Memory B cell (primary cell): ENCODE results near the gene RDH11.
A peak's percentile ranks its signal among the peaks of the same experiment; 100 is the strongest.

ENCODE experiments used
- ATAC-seq: fragments of 150-1000 bp; cut with Tn5 transposase; 2 replicates; pipeline ENCODE4 v1.10.0; 2021; ENCODE audit warnings: low read depth, mild to moderate bottlenecking, moderate library complexity
- DNase-seq, 2 donors: peaks; one replicate each; pipeline ENCODE4 v3.0.0; 2022; ENCODE audit warnings: low spot score in 2 of 2
- H3K27ac Mint-ChIP-seq: one replicate; pipeline ENCODE4 v1.8.0; 2022; ENCODE audit warnings: mild to moderate bottlenecking, moderate library complexity, mixed read lengths
- H3K27me3 Mint-ChIP-seq: one replicate; pipeline ENCODE4 v1.8.0; 2022; ENCODE audit warnings: mixed read lengths
- H3K36me3 Mint-ChIP-seq: one replicate; pipeline ENCODE4 v1.8.0; 2022; ENCODE audit warnings: mild to moderate bottlenecking, mixed read lengths
- H3K4me1 Mint-ChIP-seq: one replicate; pipeline ENCODE4 v1.8.0; 2022; ENCODE audit warnings: mixed read lengths
- H3K4me3 Mint-ChIP-seq: one replicate; pipeline ENCODE4 v1.8.0; 2022; ENCODE audit warnings: mild to moderate bottlenecking, moderate library complexity, mixed read lengths
- H3K9me3 Mint-ChIP-seq: one replicate; pipeline ENCODE4 v1.8.0; 2022; ENCODE audit warnings: mixed read lengths

Gene RDH11

DNA sequence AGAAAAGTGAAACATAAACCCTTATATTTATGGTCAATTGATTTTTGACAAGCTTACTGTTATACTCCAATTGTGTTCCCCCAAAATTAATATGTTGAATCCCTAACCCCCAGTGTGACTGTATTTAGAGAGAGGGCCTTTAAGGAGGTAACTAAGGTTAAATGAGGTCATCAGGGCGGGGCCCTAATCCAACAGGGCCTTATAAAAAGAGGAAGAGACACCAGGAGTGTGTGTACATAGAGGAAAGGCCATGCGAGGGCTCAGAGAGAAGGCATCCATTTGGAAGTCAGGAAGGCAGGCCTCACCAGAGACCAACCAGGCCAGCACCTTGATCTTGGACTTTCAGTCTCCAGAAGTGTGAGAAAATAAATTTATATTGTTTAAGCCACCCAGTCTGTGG lies 14.6 kb downstream of the RDH11 start:
- no peak overlapping the region for H3K4me3 Mint-ChIP-seq
- ATAC-seq (no peak), DNase-seq (no peak)
- H3K4me1 Mint-ChIP-seq, result peaks cover 7% of the 10 kb centered on the region
- H3K27me3 Mint-ChIP-seq, result no peaks in the 10 kb centered on the region
- peaks cover 13% of the 10 kb centered on the region for H3K36me3 Mint-ChIP-seq
- peak overlapping the region; percentile 28 for H3K27ac Mint-ChIP-seq
- no peaks in the 10 kb centered on the region for H3K9me3 Mint-ChIP-seq

DNA sequence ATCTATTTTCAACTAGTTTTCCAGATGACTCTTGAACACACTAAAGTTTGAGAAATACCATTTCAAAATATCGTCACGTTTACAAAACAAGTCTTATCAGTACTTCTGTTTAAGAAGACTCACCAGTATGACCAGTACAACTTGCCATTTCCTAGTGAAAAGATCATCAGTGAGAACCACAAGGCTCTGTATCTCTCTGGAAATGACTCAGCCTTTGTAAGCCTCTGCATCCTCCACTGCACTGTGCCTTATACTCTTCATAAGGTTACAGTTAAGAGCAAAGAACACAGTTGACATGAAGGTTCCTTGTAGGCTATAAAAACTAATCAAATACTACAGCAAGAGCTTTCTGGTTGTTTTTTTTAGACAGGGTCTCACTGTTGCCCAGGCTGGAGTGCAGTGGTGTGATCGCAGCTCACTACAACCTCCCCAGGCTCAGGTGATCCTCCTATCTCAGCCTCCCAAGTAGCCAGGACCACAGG lies 15.4 kb downstream of the RDH11 start:
- Mint-ChIP-seq H3K36me3 (peaks cover 10% of the 10 kb centered on the region), H3K4me3 (no peak overlapping the region), H3K27me3 (no peaks in the 10 kb centered on the region), H3K4me1 (peaks cover 7% of the 10 kb centered on the region), H3K9me3 (no peaks in the 10 kb centered on the region), H3K27ac (no peak overlapping the region)
- DNase-seq (no peak), ATAC-seq (no peak)

DNA sequence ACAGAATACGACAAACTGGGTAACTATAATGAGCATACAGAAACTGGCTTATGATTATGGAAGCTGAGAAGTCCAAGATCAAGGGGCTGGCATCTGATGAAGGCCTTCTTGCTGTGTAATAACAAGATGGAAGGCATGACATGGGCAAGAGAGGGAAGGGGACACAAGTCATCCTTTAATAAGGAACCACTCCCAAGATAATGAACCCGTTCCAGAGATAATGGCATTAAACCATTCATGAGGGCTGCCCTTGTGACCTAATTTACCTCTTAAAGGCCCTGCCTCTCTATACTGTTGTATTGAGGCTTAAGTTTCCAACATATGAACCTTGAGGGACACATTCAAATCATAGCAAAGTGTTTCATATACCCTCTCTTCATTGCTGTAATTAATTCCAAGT lies 16.6 kb downstream of the RDH11 start:
- H3K27me3 Mint-ChIP-seq, result no peaks in the 10 kb centered on the region
- H3K4me3 Mint-ChIP-seq, result no peak overlapping the region
- ATAC-seq (no peak), DNase-seq (no peak)
- H3K4me1 Mint-ChIP-seq, result peaks cover 7% of the 10 kb centered on the region
- no peak overlapping the region for H3K27ac Mint-ChIP-seq
- H3K36me3 Mint-ChIP-seq, result peaks cover 6% of the 10 kb centered on the region
- no peaks in the 10 kb centered on the region for H3K9me3 Mint-ChIP-seq

DNA sequence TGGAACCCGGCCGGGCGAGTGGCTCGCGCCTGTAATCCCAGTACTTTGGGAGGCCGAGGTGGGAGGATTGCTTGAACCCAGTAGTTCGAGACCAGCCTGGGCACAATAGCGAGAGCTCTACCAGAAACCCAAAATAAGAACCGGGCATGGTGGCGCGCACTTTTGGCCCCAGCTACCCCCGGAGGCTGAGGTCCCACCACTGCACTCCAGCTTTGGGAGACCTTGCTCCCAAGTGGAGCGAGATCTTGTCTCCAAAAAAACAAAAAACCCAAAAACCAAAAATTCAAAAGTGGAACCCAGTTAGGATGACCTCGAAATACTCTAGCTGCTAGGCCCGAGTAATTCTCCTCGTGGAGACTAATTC lies 20.4 kb downstream of the RDH11 start:
- ATAC-seq, result no peak
- no peak for DNase-seq
- no peaks in the 10 kb centered on the region for H3K9me3 Mint-ChIP-seq
- H3K36me3 Mint-ChIP-seq, result peaks cover 6% of the 10 kb centered on the region
- peak overlapping the region; percentile 90 for H3K27ac Mint-ChIP-seq
- peaks cover 18% of the 10 kb centered on the region for H3K4me1 Mint-ChIP-seq
- peak overlapping the region; percentile 86 for H3K4me3 Mint-ChIP-seq
- no peaks in the 10 kb centered on the region for H3K27me3 Mint-ChIP-seq

DNA sequence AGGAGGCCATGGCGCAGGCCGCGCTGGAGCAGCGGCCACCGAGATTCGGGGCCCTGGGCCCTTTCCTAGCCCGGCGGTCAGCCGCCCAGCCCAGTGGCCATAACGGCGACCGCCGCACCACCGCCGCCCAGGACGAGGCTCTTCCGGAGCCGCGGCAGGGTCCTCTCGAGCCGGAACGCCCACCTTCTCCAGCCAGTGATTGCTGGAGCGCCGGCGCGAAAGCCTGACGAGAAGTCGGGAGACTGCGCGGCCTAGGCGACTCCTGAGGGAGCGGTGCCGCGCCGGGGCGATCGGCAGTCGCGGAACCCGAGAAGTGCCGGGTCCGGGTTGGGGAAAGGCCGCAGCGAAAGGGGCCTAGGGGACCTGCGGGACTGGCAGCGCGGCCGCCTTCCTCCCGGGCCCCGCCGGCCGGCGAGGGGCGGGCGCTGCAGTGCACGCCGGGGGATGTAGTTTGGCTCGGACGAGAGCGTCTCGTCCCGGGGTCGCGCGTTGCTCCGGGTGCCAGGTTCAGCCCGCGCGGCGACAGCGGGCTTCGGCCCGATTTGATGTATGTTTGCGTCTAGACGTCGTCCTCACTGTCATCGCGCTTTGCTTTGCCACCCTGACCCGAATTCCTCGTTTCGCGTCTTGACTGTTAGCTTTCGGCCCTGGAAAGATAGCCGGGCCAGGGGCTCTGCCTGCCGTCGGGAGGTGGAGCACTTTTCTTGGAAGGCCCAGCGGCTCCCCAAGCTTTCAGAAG lies 20.9 kb downstream of the RDH11 start, which contains the start of gene VTI1B:
Gene VTI1B, minus strand, starts transcription at position 153 of the 739 bp plus-strand sequence. Its CDS starts 143 bp downstream, at position 10.
- DNase-seq (peak; percentile 77 to 95), ATAC-seq (peak; percentile 90)
- no peaks in the 10 kb centered on the region for H3K9me3 Mint-ChIP-seq
- no peaks in the 10 kb centered on the region for H3K27me3 Mint-ChIP-seq
- H3K4me3 Mint-ChIP-seq, result peak within 1 kb of the TSS; percentile 86
- peak within 1 kb of the TSS; percentile 90 for H3K27ac Mint-ChIP-seq
- peaks cover 8% of the 10 kb centered on the region for H3K36me3 Mint-ChIP-seq
- peaks cover 21% of the 10 kb centered on the region for H3K4me1 Mint-ChIP-seq

DNA sequence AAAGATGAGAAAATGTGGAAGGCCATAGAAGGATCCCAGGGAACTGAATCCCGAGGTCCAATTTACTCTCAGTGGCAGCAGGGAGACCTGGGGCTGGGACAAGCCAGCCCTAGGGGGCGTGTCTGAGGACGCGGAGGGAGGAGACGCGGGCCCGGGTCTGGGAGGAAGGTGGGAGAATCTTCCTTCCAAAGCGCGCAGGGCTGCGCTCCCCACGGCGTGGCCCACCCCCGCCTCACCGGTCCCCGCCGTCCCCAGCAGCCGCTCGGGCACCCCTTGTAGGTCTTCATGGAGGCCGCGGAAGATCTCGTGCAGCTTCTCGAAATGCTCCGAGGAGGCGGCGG lies 21.5 kb downstream of the RDH11 start:
- Mint-ChIP-seq H3K4me1 (peaks cover 27% of the 10 kb centered on the region), H3K36me3 (peaks cover 8% of the 10 kb centered on the region), H3K4me3 (peak overlapping the region; percentile 86), H3K27me3 (no peaks in the 10 kb centered on the region), H3K27ac (peak overlapping the region; percentile 90), H3K9me3 (no peaks in the 10 kb centered on the region)
- ATAC-seq (peak; percentile 39), DNase-seq (peak in 1 of 2 donors; percentile 59)

DNA sequence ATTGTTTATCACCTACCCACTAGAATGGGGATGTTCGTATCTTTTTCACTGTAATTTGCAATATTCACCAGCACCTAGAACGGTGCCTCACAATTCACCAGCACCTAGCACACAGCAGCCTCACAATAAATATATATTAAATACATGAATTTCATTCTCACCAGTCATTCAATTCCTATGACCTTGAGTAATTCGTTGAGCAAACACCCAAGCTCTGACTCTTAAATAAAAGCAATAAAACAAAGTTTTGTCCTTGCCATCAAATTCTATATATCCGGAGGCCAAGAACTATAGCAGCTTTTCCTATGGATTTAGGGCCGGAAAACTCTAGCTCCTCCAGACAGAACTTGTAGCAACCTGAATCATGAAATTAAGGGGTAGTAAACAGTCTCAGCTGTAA lies 22.1 kb downstream of the RDH11 start:
- Mint-ChIP-seq H3K27ac (peak overlapping the region; percentile 90), H3K4me3 (peak overlapping the region; percentile 86), H3K9me3 (no peaks in the 10 kb centered on the region), H3K4me1 (peaks cover 30% of the 10 kb centered on the region), H3K36me3 (peaks cover 8% of the 10 kb centered on the region), H3K27me3 (no peaks in the 10 kb centered on the region)
- ATAC-seq (no peak), DNase-seq (no peak)

DNA sequence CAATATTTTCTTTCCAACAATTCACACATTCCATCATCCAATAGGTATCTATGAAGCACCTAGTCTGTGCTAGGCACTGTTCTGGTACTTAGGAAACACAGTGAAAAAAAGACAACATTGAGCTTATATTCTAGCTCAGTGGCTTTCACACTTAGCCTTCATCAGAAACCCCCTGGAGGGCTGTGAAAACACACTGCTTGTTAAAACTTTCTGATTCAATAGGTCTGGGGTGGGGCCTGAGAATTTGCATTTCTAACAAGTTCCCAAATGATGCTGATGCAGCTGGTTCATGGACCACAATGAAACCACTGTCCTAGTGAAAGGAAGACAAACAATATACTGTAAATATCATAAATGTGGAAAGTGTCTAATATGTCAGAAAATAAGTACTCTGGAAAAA lies 27.0 kb downstream of the RDH11 start:
- peaks cover 6% of the 10 kb centered on the region for H3K36me3 Mint-ChIP-seq
- no peak overlapping the region for H3K4me3 Mint-ChIP-seq
- peak; percentile 65 for ATAC-seq
- peak overlapping the region; percentile 67 for H3K27ac Mint-ChIP-seq
- DNase-seq, result peak in 1 of 2 donors; percentile 10
- peaks cover 46% of the 10 kb centered on the region for H3K4me1 Mint-ChIP-seq
- no peaks in the 10 kb centered on the region for H3K9me3 Mint-ChIP-seq
- no peaks in the 10 kb centered on the region for H3K27me3 Mint-ChIP-seq

DNA sequence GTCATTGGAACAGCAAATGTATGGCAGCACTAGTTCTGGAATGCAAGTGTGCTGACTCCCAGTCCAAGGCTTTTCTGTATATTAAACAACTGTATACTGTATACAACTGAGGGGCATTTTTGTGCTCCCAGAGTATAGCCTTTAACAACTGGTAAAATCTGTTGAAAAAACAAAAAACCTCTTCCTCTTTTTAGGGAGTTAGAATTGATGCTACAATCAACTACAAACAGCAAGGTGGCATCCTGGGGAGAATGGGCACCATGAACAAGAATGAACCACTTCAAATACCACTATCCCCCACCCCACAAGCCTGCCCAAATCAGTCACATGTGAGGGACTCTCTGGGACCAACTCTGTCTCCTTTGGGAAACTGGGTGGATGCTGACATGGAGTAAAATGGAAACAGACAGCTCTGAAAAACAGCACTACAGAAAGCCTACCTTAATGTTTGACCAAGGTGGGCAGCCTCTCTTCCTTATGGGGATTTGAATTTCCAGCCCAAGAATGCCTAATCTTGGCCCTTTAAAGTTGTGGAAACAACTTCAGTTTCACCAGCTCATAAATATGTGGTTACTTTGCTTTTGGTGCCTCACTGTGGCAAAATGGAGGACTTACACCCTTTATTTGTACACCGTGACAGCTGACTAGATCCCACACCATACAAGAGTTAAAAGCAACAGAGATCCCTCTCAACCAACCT lies 28.7 kb downstream of the RDH11 start:
- Mint-ChIP-seq H3K9me3 (no peaks in the 10 kb centered on the region), H3K27me3 (no peaks in the 10 kb centered on the region), H3K27ac (peak overlapping the region; percentile 24), H3K4me3 (no peak overlapping the region), H3K4me1 (peaks cover 39% of the 10 kb centered on the region), H3K36me3 (peaks cover 5% of the 10 kb centered on the region)
- ATAC-seq (peak; percentile 80), DNase-seq (peak in 1 of 2 donors; percentile 34)

DNA sequence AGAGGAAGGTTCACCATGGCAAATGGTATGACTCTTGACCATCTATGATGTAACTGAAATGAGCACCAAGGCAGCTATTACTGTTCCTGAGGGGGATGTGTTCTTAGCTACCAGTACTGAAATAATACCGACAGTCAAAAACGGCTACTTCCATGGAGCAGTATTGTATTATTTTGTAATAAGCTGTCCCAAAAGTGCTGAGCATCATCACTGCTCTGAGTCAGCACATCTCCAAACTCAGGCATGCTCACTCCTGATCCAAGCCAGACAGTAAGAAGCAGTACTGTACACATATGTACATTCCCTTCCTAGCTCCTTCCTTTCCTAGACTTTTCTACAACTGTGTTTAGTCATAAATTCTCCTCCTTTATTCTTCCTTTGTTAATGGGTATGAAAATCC lies 29.7 kb downstream of the RDH11 start:
- no peak overlapping the region for H3K4me3 Mint-ChIP-seq
- DNase-seq (no peak), ATAC-seq (no peak)
- H3K36me3 Mint-ChIP-seq, result peaks cover 5% of the 10 kb centered on the region
- peak overlapping the region; percentile 24 for H3K27ac Mint-ChIP-seq
- peaks cover 36% of the 10 kb centered on the region for H3K4me1 Mint-ChIP-seq
- H3K9me3 Mint-ChIP-seq, result no peaks in the 10 kb centered on the region
- no peaks in the 10 kb centered on the region for H3K27me3 Mint-ChIP-seq

DNA sequence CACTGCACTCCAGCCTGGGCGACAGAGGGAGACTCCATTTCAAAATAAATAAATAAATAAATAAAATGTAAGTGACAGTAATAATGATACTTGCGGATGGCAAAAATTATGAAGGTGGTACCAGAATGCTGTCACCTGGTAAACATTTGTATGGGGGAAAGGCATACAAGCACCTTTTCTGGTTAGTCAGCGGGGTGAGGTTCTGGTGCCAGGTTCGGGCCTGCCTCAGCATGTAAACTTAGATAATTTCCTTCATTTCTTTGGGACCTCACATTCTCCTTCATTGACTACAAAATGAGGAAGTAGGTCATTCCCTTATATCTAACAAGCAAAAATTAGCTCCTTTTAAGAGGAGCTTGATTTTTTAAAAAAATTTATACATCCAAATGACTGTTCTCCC lies 31.9 kb downstream of the RDH11 start:
- Mint-ChIP-seq H3K27ac (no peak overlapping the region), H3K36me3 (peaks cover 3% of the 10 kb centered on the region), H3K27me3 (no peaks in the 10 kb centered on the region), H3K4me3 (no peak overlapping the region), H3K9me3 (no peaks in the 10 kb centered on the region), H3K4me1 (peaks cover 24% of the 10 kb centered on the region)
- no peak for DNase-seq
- no peak for ATAC-seq

DNA sequence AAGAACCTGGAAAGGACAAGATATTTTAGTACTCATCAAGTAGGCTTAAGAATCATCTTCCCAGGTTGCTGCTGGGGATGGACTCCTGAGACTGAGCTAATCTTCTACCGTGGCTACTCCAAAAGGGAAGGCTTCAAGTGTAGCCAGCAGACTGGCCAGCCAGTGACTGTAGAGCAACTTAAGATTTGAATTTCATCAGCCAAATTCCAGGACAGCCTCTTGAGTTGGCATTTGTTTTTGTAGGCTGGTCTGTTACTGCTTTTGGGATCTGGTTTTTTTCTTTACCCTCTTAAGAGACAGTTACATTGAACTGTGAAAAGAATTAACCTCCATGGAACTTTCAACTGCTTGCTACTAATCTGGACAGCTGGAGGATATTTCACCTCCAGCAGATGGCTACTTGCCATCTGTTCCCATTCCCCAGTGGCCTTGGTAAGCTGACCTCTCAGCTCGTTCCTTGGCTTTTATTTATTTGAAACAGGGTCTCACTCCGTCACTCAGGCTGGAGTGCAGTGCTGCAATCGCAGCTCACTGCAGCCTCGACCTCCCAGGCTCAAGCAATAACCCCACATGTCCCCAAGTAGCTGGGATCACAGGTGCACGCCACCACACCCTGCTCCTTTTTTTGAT lies 41.8 kb downstream of the RDH11 start:
- no peaks in the 10 kb centered on the region for H3K9me3 Mint-ChIP-seq
- no peak overlapping the region for H3K4me3 Mint-ChIP-seq
- no peak for ATAC-seq
- H3K27me3 Mint-ChIP-seq, result no peaks in the 10 kb centered on the region
- no peaks in the 10 kb centered on the region for H3K4me1 Mint-ChIP-seq
- H3K27ac Mint-ChIP-seq, result no peak overlapping the region
- peaks cover 29% of the 10 kb centered on the region for H3K36me3 Mint-ChIP-seq
- no peak for DNase-seq

DNA sequence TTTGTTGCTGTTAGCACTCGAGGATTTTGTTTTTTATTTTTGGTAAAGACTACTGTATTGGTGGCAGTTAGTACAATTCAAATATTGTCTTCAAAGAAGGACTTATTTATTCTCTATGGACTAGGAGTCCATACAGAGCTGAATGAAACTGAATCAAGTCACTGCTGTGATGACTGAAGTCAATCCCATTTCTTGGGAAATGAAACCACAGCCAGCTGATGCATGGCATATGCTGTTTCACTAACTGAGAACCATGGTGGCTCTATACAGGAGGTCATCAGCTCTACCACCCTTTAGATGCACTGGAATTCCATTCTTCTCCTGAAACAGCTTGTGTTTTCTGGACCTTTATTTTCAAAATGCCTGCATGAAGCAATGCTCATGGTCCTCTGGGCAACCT lies 43.4 kb downstream of the RDH11 start:
- no peaks in the 10 kb centered on the region for H3K27me3 Mint-ChIP-seq
- no peaks in the 10 kb centered on the region for H3K9me3 Mint-ChIP-seq
- H3K4me3 Mint-ChIP-seq, result no peak overlapping the region
- ATAC-seq (no peak), DNase-seq (no peak)
- H3K36me3 Mint-ChIP-seq, result peaks cover 28% of the 10 kb centered on the region
- H3K27ac Mint-ChIP-seq, result no peak overlapping the region
- H3K4me1 Mint-ChIP-seq, result no peaks in the 10 kb centered on the region

DNA sequence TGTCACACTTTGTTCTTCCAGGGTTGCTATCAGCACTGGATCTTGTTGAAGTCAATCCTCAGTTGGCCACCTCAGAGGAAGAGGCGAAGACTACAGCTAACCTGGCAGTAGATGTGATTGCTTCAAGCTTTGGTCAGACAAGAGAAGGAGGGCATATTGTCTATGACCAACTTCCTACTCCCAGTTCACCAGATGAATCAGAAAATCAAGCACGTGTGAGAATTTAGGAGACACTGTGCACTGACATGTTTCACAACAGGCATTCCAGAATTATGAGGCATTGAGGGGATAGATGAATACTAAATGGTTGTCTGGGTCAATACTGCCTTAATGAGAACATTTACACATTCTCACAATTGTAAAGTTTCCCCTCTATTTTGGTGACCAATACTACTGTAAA lies 44.9 kb downstream of the RDH11 start:
- H3K36me3 Mint-ChIP-seq, result peaks cover 29% of the 10 kb centered on the region
- H3K4me3 Mint-ChIP-seq, result no peak overlapping the region
- no peaks in the 10 kb centered on the region for H3K4me1 Mint-ChIP-seq
- no peak overlapping the region for H3K27ac Mint-ChIP-seq
- no peaks in the 10 kb centered on the region for H3K9me3 Mint-ChIP-seq
- no peak for ATAC-seq
- no peak for DNase-seq
- H3K27me3 Mint-ChIP-seq, result no peaks in the 10 kb centered on the region
